Measurements from ENCODE around the gene PTPRO.

PTPRO gene

DNA sequence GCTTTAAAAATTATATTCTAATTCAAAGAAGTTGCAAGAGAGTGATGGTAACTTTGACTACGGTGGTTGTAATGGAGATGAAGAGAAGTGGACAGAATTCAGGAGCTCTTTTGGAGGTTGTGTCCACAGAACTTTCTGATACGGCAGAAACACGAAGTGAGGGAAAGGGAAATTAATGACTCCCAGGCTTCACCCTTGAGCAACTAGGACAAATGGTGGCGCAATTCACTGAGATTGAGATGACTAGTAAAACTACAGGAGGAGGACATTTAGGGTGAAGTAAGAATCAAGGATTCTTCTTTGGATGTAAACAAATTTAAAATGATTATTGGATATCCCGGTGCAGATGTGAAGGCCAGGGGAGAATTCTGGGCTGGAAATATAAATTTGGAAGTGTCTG lies 212.6 kb downstream of the PTPRO start:
- no peak for DNase-seq (ENCODE audit: low read depth, low spot score)
- Histone ChIP-seq H3K36me3 (ENCODE audit: control insufficient read depth, insufficient read depth, low read length) (no peaks in the 10 kb centered on the region), H3K4me3 (ENCODE audit: low read length) (no peak overlapping the region), H3K9me3 (ENCODE audit: control insufficient read depth, insufficient read depth, low read length) (no peaks in the 10 kb centered on the region), H3K27me3 (ENCODE audit: control insufficient read depth, insufficient read depth, low read length) (no peaks in the 10 kb centered on the region), H3K4me1 (ENCODE audit: control insufficient read depth, insufficient read depth, low read length) (no peaks in the 10 kb centered on the region), H3K27ac (ENCODE audit: low read length) (no peak overlapping the region)
- no CpG with 5 or more reads among the region's 5 CpGs for WGBS (ENCODE audit: insufficient coverage, insufficient read length)

DNA sequence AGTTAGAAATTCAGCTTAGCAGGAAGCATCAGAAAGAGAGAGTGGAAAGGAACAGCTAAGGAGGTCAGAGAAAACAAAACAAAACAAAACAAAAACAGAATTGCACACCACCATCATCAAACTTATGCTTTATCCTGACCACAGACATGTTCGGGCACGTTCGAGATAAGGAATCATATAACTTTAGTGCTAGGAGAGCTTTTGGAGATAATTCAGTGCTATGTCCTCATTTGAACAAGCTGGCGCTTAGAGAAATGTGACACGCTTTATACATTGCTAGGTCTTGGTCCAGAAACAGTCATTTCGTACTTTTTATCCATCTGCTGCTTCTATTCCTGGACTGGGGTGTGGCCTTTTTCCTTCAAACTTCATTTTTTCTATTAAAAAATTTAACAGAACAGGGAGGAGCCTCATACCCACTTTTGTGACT lies 213.1 kb downstream of the PTPRO start:
- no peaks in the 10 kb centered on the region for H3K4me1 ChIP-seq (ENCODE audit: control insufficient read depth, insufficient read depth, low read length)
- WGBS (ENCODE audit: insufficient coverage, insufficient read length): no CpG with 5 or more reads among the region's 6 CpGs
- no peak overlapping the region for H3K4me3 ChIP-seq (ENCODE audit: low read length)
- no peaks in the 10 kb centered on the region for H3K36me3 ChIP-seq (ENCODE audit: control insufficient read depth, insufficient read depth, low read length)
- no peaks in the 10 kb centered on the region for H3K9me3 ChIP-seq (ENCODE audit: control insufficient read depth, insufficient read depth, low read length)
- H3K27ac ChIP-seq (ENCODE audit: low read length): no peak overlapping the region
- H3K27me3 ChIP-seq (ENCODE audit: control insufficient read depth, insufficient read depth, low read length): no peaks in the 10 kb centered on the region
- DNase-seq (ENCODE audit: low read depth, low spot score): no peak

DNA sequence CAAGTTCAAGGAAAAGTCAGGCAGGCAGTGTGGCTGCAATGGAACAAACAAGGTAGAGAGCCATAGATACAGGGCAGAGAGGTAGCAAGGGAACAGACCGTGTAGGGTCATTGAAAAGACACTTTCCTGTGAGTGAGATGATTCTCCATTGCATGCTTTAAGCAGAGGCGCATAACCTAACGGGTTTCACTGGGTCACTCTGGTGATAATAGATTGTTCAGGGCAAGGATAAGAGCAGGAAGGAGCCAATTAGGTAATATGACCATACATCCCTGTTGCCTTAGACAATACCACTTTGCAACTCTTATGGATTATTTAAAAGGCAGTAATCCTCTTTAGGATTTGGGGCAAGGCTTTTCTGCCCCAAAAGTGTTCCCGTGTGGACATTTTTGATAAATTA lies 214.1 kb downstream of the PTPRO start:
- Histone ChIP-seq H3K36me3 (ENCODE audit: control insufficient read depth, insufficient read depth, low read length) (no peaks in the 10 kb centered on the region), H3K27me3 (ENCODE audit: control insufficient read depth, insufficient read depth, low read length) (no peaks in the 10 kb centered on the region), H3K4me1 (ENCODE audit: control insufficient read depth, insufficient read depth, low read length) (no peaks in the 10 kb centered on the region), H3K4me3 (ENCODE audit: low read length) (no peak overlapping the region), H3K9me3 (ENCODE audit: control insufficient read depth, insufficient read depth, low read length) (no peaks in the 10 kb centered on the region), H3K27ac (ENCODE audit: low read length) (no peak overlapping the region)
- DNase-seq (ENCODE audit: low read depth, low spot score): no peak
- WGBS (ENCODE audit: insufficient coverage, insufficient read length): no CpG with 5 or more reads among the region's 4 CpGs

DNA sequence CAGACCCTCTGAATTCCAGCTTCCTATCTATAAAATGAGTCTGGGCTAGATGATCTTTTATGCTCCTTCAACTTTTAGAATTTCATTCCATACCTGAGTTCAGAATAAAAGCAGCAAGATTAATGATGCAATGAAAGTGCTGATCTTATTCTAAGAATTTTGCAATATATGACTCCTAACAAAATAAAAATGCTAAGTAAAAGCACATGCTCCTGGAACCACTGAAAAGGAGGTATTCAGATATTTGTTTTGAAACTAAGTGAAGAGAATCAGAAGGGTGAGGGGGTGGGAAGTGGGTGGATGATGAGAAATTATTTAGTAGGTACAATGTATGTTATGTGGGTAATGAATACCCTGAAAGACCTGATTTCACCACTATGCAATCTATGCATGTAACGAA lies 216.6 kb downstream of the PTPRO start:
- Histone ChIP-seq H3K27ac (ENCODE audit: low read length) (no peak overlapping the region), H3K9me3 (ENCODE audit: control insufficient read depth, insufficient read depth, low read length) (no peaks in the 10 kb centered on the region), H3K36me3 (ENCODE audit: control insufficient read depth, insufficient read depth, low read length) (no peaks in the 10 kb centered on the region), H3K4me1 (ENCODE audit: control insufficient read depth, insufficient read depth, low read length) (no peaks in the 10 kb centered on the region), H3K27me3 (ENCODE audit: control insufficient read depth, insufficient read depth, low read length) (no peaks in the 10 kb centered on the region), H3K4me3 (ENCODE audit: low read length) (no peak overlapping the region)
- no CpG with 5 or more reads among the region's 1 CpG for WGBS (ENCODE audit: insufficient coverage, insufficient read length)
- DNase-seq (ENCODE audit: low read depth, low spot score): no peak

DNA sequence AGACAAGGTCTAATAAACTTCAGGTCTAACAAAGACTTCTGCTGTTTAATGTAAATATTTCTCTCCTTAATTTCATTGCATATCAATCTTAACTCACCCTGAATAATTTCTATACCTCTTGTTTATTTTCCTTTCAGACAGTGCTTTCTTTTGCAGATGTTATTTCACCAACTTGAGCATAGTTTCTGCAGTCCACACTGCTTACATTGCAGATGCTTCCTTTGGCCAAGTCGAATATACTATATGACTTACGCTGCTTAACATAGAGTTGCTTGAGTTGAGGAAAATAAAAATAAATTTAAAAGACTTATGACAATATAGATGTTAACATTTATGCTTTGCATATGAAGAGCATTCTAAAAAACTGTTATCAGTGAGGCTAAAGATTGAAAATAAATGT lies 217.7 kb downstream of the PTPRO start:
- H3K36me3 ChIP-seq (ENCODE audit: control insufficient read depth, insufficient read depth, low read length): no peaks in the 10 kb centered on the region
- no peak overlapping the region for H3K4me3 ChIP-seq (ENCODE audit: low read length)
- no peaks in the 10 kb centered on the region for H3K27me3 ChIP-seq (ENCODE audit: control insufficient read depth, insufficient read depth, low read length)
- no peak for DNase-seq (ENCODE audit: low read depth, low spot score)
- no CpG with 5 or more reads among the region's 2 CpGs for WGBS (ENCODE audit: insufficient coverage, insufficient read length)
- no peak overlapping the region for H3K27ac ChIP-seq (ENCODE audit: low read length)
- H3K4me1 ChIP-seq (ENCODE audit: control insufficient read depth, insufficient read depth, low read length): no peaks in the 10 kb centered on the region
- H3K9me3 ChIP-seq (ENCODE audit: control insufficient read depth, insufficient read depth, low read length): no peaks in the 10 kb centered on the region

DNA sequence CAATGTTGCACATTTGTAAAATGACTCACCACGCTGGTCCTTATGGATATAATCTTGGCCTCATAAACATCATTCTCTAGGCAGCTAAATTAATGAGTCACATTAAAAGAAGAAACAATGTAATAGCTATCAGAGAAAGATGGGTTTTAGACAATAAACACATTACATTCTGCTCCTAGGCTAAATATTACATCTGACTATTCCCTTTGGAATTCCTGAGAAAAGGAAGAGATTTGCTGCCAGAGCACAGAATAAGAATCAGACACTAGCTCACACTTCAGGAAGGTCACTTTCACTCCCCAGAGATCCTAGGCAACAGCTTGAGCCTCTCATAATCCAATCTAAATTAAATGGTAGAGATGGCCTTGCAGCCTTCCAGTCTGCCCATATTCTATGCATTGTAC lies 218.2 kb downstream of the PTPRO start:
- H3K4me1 ChIP-seq (ENCODE audit: control insufficient read depth, insufficient read depth, low read length): no peaks in the 10 kb centered on the region
- no peaks in the 10 kb centered on the region for H3K36me3 ChIP-seq (ENCODE audit: control insufficient read depth, insufficient read depth, low read length)
- WGBS (ENCODE audit: insufficient coverage, insufficient read length): no CpG with 5 or more reads among the region's 1 CpG
- no peaks in the 10 kb centered on the region for H3K27me3 ChIP-seq (ENCODE audit: control insufficient read depth, insufficient read depth, low read length)
- DNase-seq (ENCODE audit: low read depth, low spot score): no peak
- no peak overlapping the region for H3K27ac ChIP-seq (ENCODE audit: low read length)
- H3K9me3 ChIP-seq (ENCODE audit: control insufficient read depth, insufficient read depth, low read length): no peaks in the 10 kb centered on the region
- no peak overlapping the region for H3K4me3 ChIP-seq (ENCODE audit: low read length)

DNA sequence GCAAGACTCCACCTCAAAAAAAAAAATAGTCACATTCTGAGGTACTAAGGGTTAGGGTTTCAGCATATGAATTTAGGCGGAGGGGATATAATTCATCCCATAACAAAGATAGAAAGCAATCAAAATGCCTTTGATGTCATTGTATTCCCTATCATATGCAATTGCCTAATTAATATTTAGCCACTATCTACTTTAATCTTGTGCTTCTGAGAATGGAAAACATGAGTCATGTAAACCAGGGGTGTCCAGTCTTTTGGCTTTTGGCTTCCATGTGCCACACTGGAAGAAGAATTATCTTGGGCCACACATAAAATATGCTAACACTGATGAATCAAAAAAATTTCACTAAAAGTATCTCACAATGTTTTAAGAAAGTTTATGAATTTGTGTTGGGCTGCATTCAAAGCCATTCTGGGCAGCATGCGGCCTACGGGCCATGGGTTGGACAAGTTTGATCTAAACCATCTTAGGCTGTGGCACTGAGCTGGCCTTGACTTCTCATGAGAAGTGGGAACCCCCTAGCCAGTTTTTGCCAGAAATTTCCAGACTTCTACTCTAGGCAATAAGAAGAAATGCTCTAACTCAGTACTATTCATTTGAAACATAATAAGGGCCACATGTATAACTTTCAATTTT lies 219.8 kb downstream of the PTPRO start:
- Histone ChIP-seq H3K27ac (ENCODE audit: low read length) (no peak overlapping the region), H3K9me3 (ENCODE audit: control insufficient read depth, insufficient read depth, low read length) (no peaks in the 10 kb centered on the region), H3K4me1 (ENCODE audit: control insufficient read depth, insufficient read depth, low read length) (no peaks in the 10 kb centered on the region), H3K36me3 (ENCODE audit: control insufficient read depth, insufficient read depth, low read length) (no peaks in the 10 kb centered on the region), H3K4me3 (ENCODE audit: low read length) (no peak overlapping the region), H3K27me3 (ENCODE audit: control insufficient read depth, insufficient read depth, low read length) (no peaks in the 10 kb centered on the region)
- no CpG with 5 or more reads among the region's 3 CpGs for WGBS (ENCODE audit: insufficient coverage, insufficient read length)
- no peak for DNase-seq (ENCODE audit: low read depth, low spot score)

DNA sequence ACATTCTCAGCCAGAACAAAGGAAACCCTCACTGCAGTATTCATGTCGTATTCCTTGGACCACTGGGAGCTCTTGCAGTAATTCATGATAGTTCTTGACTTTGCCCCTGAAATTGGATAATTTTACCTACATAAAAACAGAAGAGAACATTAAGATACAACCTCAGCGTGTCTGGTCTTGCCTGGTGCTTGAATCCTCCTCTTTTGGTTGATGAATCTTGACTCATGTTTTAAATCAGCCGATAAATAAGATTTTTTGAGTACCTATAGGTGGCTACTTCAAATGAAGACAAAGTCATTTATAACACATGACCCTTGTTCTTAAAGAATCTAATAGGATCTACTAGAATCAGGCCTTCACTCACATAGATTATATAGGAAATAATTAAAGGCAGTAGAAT lies 221.0 kb downstream of the PTPRO start:
- no CpG with 5 or more reads among the region's 3 CpGs for WGBS (ENCODE audit: insufficient coverage, insufficient read length)
- no peaks in the 10 kb centered on the region for H3K9me3 ChIP-seq (ENCODE audit: control insufficient read depth, insufficient read depth, low read length)
- H3K36me3 ChIP-seq (ENCODE audit: control insufficient read depth, insufficient read depth, low read length): no peaks in the 10 kb centered on the region
- no peak for DNase-seq (ENCODE audit: low read depth, low spot score)
- H3K27me3 ChIP-seq (ENCODE audit: control insufficient read depth, insufficient read depth, low read length): no peaks in the 10 kb centered on the region
- H3K4me1 ChIP-seq (ENCODE audit: control insufficient read depth, insufficient read depth, low read length): no peaks in the 10 kb centered on the region
- H3K27ac ChIP-seq (ENCODE audit: low read length): no peak overlapping the region
- no peak overlapping the region for H3K4me3 ChIP-seq (ENCODE audit: low read length)

DNA sequence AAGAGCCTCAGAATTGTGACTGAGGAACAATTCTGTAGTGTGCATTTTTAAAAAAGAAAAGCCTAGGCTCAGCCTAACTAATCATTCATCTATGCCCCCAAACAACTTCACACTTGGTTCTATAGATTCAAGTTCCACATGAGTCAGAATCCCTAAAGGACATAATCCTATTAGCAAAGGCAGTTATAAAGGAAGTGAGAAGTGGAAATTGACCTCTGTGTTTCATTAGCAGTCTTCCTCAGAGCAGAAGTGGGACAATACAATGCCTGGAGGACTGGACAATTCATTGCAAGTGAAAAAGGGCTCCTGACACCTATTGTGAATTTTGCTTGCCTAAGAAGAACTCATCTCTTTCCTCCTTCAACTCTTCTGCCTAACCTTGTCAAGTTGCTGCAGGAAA lies 222.3 kb downstream of the PTPRO start:
- no peak overlapping the region for H3K4me3 ChIP-seq (ENCODE audit: low read length)
- no peaks in the 10 kb centered on the region for H3K36me3 ChIP-seq (ENCODE audit: control insufficient read depth, insufficient read depth, low read length)
- no peak overlapping the region for H3K27ac ChIP-seq (ENCODE audit: low read length)
- no peaks in the 10 kb centered on the region for H3K4me1 ChIP-seq (ENCODE audit: control insufficient read depth, insufficient read depth, low read length)
- no peak for DNase-seq (ENCODE audit: low read depth, low spot score)
- H3K9me3 ChIP-seq (ENCODE audit: control insufficient read depth, insufficient read depth, low read length): no peaks in the 10 kb centered on the region
- H3K27me3 ChIP-seq (ENCODE audit: control insufficient read depth, insufficient read depth, low read length): no peaks in the 10 kb centered on the region

DNA sequence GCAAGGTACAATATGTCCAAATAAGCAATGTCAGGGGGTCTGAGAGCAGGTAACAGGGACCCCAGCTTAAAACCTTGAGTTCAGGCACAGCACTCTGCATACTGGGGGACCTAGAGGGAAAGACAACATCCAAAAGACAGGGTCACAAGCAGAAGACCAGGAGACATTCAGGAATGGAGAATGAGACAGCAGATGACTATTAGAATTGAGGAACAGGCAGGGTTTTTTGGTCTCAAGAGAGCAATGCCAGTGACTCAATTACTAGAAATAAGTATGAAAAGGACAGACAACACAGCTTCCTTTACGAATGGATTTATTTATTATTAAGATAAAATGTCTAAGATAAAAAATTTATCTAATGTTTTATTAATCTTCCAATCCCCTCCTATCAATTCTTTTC lies 223.0 kb downstream of the PTPRO start:
- no peaks in the 10 kb centered on the region for H3K27me3 ChIP-seq (ENCODE audit: control insufficient read depth, insufficient read depth, low read length)
- no peaks in the 10 kb centered on the region for H3K4me1 ChIP-seq (ENCODE audit: control insufficient read depth, insufficient read depth, low read length)
- no peaks in the 10 kb centered on the region for H3K9me3 ChIP-seq (ENCODE audit: control insufficient read depth, insufficient read depth, low read length)
- WGBS (ENCODE audit: insufficient coverage, insufficient read length): no CpG with 5 or more reads among the region's 1 CpG
- DNase-seq (ENCODE audit: low read depth, low spot score): no peak
- no peak overlapping the region for H3K27ac ChIP-seq (ENCODE audit: low read length)
- H3K36me3 ChIP-seq (ENCODE audit: control insufficient read depth, insufficient read depth, low read length): no peaks in the 10 kb centered on the region
- H3K4me3 ChIP-seq (ENCODE audit: low read length): no peak overlapping the region

DNA sequence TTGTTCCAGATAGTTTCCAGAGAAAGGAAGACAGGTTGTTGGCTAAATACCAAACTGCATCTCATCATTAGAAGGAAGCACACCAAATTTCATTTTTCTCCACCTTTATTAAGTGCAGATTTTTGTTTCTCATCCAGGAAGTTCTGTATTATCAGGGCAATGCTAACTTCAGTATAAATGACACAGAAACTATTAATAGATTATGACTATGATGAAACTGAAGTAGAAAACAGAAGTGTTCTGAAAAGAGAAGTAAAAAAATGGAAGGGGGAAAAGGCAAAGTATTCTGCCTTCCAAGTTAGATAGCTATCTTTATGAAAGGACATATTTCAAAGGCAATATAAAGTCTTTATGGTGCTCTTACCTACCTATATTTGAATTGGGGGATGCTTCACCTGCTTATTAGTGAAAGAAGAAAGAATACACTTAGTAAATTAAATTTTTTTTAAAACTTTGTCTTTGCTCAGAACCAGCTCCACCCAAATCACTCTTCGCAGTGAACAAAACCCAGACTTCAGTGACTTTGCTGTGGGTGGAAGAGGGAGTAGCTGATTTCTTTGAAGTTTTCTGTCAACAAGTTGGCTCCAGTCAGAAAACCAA lies 223.9 kb downstream of the PTPRO start:
- no peak overlapping the region for H3K4me3 ChIP-seq (ENCODE audit: low read length)

More for the DNA sequence above, 223.9 kb downstream of the PTPRO start:
- H3K36me3 ChIP-seq (ENCODE audit: control insufficient read depth, insufficient read depth, low read length): no peaks in the 10 kb centered on the region
- no peaks in the 10 kb centered on the region for H3K4me1 ChIP-seq (ENCODE audit: control insufficient read depth, insufficient read depth, low read length)
- no peaks in the 10 kb centered on the region for H3K27me3 ChIP-seq (ENCODE audit: control insufficient read depth, insufficient read depth, low read length)
- no CpG with 5 or more reads among the region's 1 CpG for WGBS (ENCODE audit: insufficient coverage, insufficient read length)
- no peak for DNase-seq (ENCODE audit: low read depth, low spot score)
- no peaks in the 10 kb centered on the region for H3K9me3 ChIP-seq (ENCODE audit: control insufficient read depth, insufficient read depth, low read length)
- H3K27ac ChIP-seq (ENCODE audit: low read length): no peak overlapping the region

Data from iPS DF 6.9 (cell line).